Measurements from ENCODE around the gene ADGRB3. TPM values are rescaled to one million over a fixed set of nuclear protein-coding genes. Genes with fewer than 3 reads are reported as not detected.

ADGRB3 gene
- total RNA-seq, 1 experiment from 2014 or later = not detected

GRCh38 chr6:68695838-68696237, 60.8 kb downstream of the ADGRB3 start:
- H2AFZ ChIP-seq (ENCODE audit: low read length) = no peak overlapping the region
- H3K4me1 ChIP-seq (ENCODE audit: low read length) = no peaks in the 10 kb centered on the region
- H3K9ac ChIP-seq (ENCODE audit: low read length) = no peak overlapping the region
- H3K4me3 ChIP-seq (ENCODE audit: low read length) = no peak overlapping the region
- H3K36me3 ChIP-seq (ENCODE audit: insufficient read depth, low read length) = no peaks in the 10 kb centered on the region
- no peak overlapping the region for H3K27ac ChIP-seq (ENCODE audit: low read length)
- peak; percentile 36 for DNase-seq
- no peaks in the 10 kb centered on the region for H3K79me2 ChIP-seq (ENCODE audit: low read length)
- no peaks in the 10 kb centered on the region for H3K9me3 ChIP-seq (ENCODE audit: low read length)
- H3K4me2 ChIP-seq (ENCODE audit: low read depth, low read length, poor library complexity, severe bottlenecking) = no peak overlapping the region
- no peaks in the 10 kb centered on the region for H3K9me2 ChIP-seq (replicated peaks; ENCODE audit: insufficient read depth, low read length)
- H3K27me3 ChIP-seq (ENCODE audit: low read length) = 0 out of 2 replicates have a peak, but pooled peaks cover 3% of the 10 kb centered on the region
- no peaks in the 10 kb centered on the region for H4K20me1 ChIP-seq (ENCODE audit: insufficient read depth, low read depth, low read length)

GRCh38 chr6:68697394-68697793, 62.3 kb downstream of the ADGRB3 start:
- Histone ChIP-seq H3K27ac (ENCODE audit: low read length) (no peak overlapping the region), H2AFZ (ENCODE audit: low read length) (no peak overlapping the region), H3K4me2 (ENCODE audit: low read depth, low read length, poor library complexity, severe bottlenecking) (no peak overlapping the region), H3K9me2 (replicated peaks; ENCODE audit: insufficient read depth, low read length) (no peaks in the 10 kb centered on the region), H3K27me3 (ENCODE audit: low read length) (0 out of 2 replicates have a peak, but pooled peaks cover 3% of the 10 kb centered on the region), H3K9me3 (ENCODE audit: low read length) (no peaks in the 10 kb centered on the region), H3K4me3 (ENCODE audit: low read length) (no peak overlapping the region), H3K4me1 (ENCODE audit: low read length) (no peaks in the 10 kb centered on the region), H3K36me3 (ENCODE audit: insufficient read depth, low read length) (no peaks in the 10 kb centered on the region), H3K9ac (ENCODE audit: low read length) (no peak overlapping the region), H4K20me1 (ENCODE audit: insufficient read depth, low read depth, low read length) (no peaks in the 10 kb centered on the region), H3K79me2 (ENCODE audit: low read length) (no peaks in the 10 kb centered on the region)
- DNase-seq = no peak

- H3K4me1 ChIP-seq (ENCODE audit: low read length) = no peaks in the 10 kb centered on the region
- H3K9me3 ChIP-seq (ENCODE audit: low read length) = no peaks in the 10 kb centered on the region
- H3K79me2 ChIP-seq (ENCODE audit: low read length) = no peaks in the 10 kb centered on the region
- no peaks in the 10 kb centered on the region for H4K20me1 ChIP-seq (ENCODE audit: insufficient read depth, low read depth, low read length)
- 0 out of 2 replicates have a peak, but pooled peaks cover 3% of the 10 kb centered on the region for H3K27me3 ChIP-seq (ENCODE audit: low read length)
- no peak overlapping the region for H3K27ac ChIP-seq (ENCODE audit: low read length)
- no peak overlapping the region for H3K4me3 ChIP-seq (ENCODE audit: low read length)
- no peak for DNase-seq
- H3K4me2 ChIP-seq (ENCODE audit: low read depth, low read length, poor library complexity, severe bottlenecking) = no peak overlapping the region
- H3K9ac ChIP-seq (ENCODE audit: low read length) = no peak overlapping the region
- H2AFZ ChIP-seq (ENCODE audit: low read length) = no peak overlapping the region
- H3K9me2 ChIP-seq (replicated peaks; ENCODE audit: insufficient read depth, low read length) = no peaks in the 10 kb centered on the region
- no peaks in the 10 kb centered on the region for H3K36me3 ChIP-seq (ENCODE audit: insufficient read depth, low read length)
Measured at GRCh38 chr6:68701159-68701558, 66.1 kb downstream of the ADGRB3 start.

GRCh38 chr6:68704485-68704884, 69.4 kb downstream of the ADGRB3 start:
- Histone ChIP-seq H3K9me3 (ENCODE audit: low read length) (no peaks in the 10 kb centered on the region), H3K9me2 (replicated peaks; ENCODE audit: insufficient read depth, low read length) (no peaks in the 10 kb centered on the region), H3K4me1 (ENCODE audit: low read length) (no peaks in the 10 kb centered on the region), H4K20me1 (ENCODE audit: insufficient read depth, low read depth, low read length) (no peaks in the 10 kb centered on the region), H3K4me2 (ENCODE audit: low read depth, low read length, poor library complexity, severe bottlenecking) (no peak overlapping the region), H2AFZ (ENCODE audit: low read length) (no peak overlapping the region), H3K9ac (ENCODE audit: low read length) (no peak overlapping the region), H3K36me3 (ENCODE audit: insufficient read depth, low read length) (no peaks in the 10 kb centered on the region), H3K27me3 (ENCODE audit: low read length) (no peaks in the 10 kb centered on the region), H3K4me3 (ENCODE audit: low read length) (no peak overlapping the region), H3K79me2 (ENCODE audit: low read length) (no peaks in the 10 kb centered on the region), H3K27ac (ENCODE audit: low read length) (no peak overlapping the region)
- peak; percentile 9 for DNase-seq

- DNase-seq = no peak
- no peaks in the 10 kb centered on the region for H3K9me3 ChIP-seq (ENCODE audit: low read length)
- H3K27me3 ChIP-seq (ENCODE audit: low read length) = no peaks in the 10 kb centered on the region
- H3K4me2 ChIP-seq (ENCODE audit: low read depth, low read length, poor library complexity, severe bottlenecking) = no peak overlapping the region
- no peak overlapping the region for H3K4me3 ChIP-seq (ENCODE audit: low read length)
- no peaks in the 10 kb centered on the region for H3K4me1 ChIP-seq (ENCODE audit: low read length)
- H4K20me1 ChIP-seq (ENCODE audit: insufficient read depth, low read depth, low read length) = no peaks in the 10 kb centered on the region
- no peak overlapping the region for H2AFZ ChIP-seq (ENCODE audit: low read length)
- H3K9ac ChIP-seq (ENCODE audit: low read length) = no peak overlapping the region
- no peaks in the 10 kb centered on the region for H3K79me2 ChIP-seq (ENCODE audit: low read length)
- no peak overlapping the region for H3K27ac ChIP-seq (ENCODE audit: low read length)
- H3K36me3 ChIP-seq (ENCODE audit: insufficient read depth, low read length) = no peaks in the 10 kb centered on the region
- no peaks in the 10 kb centered on the region for H3K9me2 ChIP-seq (replicated peaks; ENCODE audit: insufficient read depth, low read length)
Measured at GRCh38 chr6:68709091-68709490, 74.0 kb downstream of the ADGRB3 start.

GRCh38 chr6:68709882-68710281, 74.8 kb downstream of the ADGRB3 start:
- H3K79me2 ChIP-seq (ENCODE audit: low read length) = no peaks in the 10 kb centered on the region
- no peak overlapping the region for H3K4me3 ChIP-seq (ENCODE audit: low read length)
- H3K9me3 ChIP-seq (ENCODE audit: low read length) = no peaks in the 10 kb centered on the region
- no peaks in the 10 kb centered on the region for H3K9me2 ChIP-seq (replicated peaks; ENCODE audit: insufficient read depth, low read length)
- no peak overlapping the region for H2AFZ ChIP-seq (ENCODE audit: low read length)
- no peak overlapping the region for H3K9ac ChIP-seq (ENCODE audit: low read length)
- no peak for DNase-seq
- H3K27ac ChIP-seq (ENCODE audit: low read length) = no peak overlapping the region
- no peaks in the 10 kb centered on the region for H3K36me3 ChIP-seq (ENCODE audit: insufficient read depth, low read length)
- no peaks in the 10 kb centered on the region for H3K4me1 ChIP-seq (ENCODE audit: low read length)
- H4K20me1 ChIP-seq (ENCODE audit: insufficient read depth, low read depth, low read length) = no peaks in the 10 kb centered on the region
- H3K27me3 ChIP-seq (ENCODE audit: low read length) = no peaks in the 10 kb centered on the region
- H3K4me2 ChIP-seq (ENCODE audit: low read depth, low read length, poor library complexity, severe bottlenecking) = no peak overlapping the region

- Histone ChIP-seq H3K9me2 (replicated peaks; ENCODE audit: insufficient read depth, low read length) (no peaks in the 10 kb centered on the region), H2AFZ (ENCODE audit: low read length) (no peak overlapping the region), H3K4me3 (ENCODE audit: low read length) (no peak overlapping the region), H3K27ac (ENCODE audit: low read length) (no peak overlapping the region), H3K9me3 (ENCODE audit: low read length) (no peaks in the 10 kb centered on the region), H3K4me2 (ENCODE audit: low read depth, low read length, poor library complexity, severe bottlenecking) (no peak overlapping the region), H4K20me1 (ENCODE audit: insufficient read depth, low read depth, low read length) (no peaks in the 10 kb centered on the region), H3K79me2 (ENCODE audit: low read length) (no peaks in the 10 kb centered on the region), H3K36me3 (ENCODE audit: insufficient read depth, low read length) (no peaks in the 10 kb centered on the region), H3K9ac (ENCODE audit: low read length) (no peak overlapping the region), H3K27me3 (ENCODE audit: low read length) (no peaks in the 10 kb centered on the region), H3K4me1 (ENCODE audit: low read length) (no peaks in the 10 kb centered on the region)
- no peak for DNase-seq
Measured at GRCh38 chr6:68710496-68710895, 75.4 kb downstream of the ADGRB3 start.

- Histone ChIP-seq H4K20me1 (ENCODE audit: insufficient read depth, low read depth, low read length) (no peaks in the 10 kb centered on the region), H3K4me3 (ENCODE audit: low read length) (no peak overlapping the region), H3K9ac (ENCODE audit: low read length) (no peak overlapping the region), H3K79me2 (ENCODE audit: low read length) (no peaks in the 10 kb centered on the region), H3K36me3 (ENCODE audit: insufficient read depth, low read length) (no peaks in the 10 kb centered on the region), H2AFZ (ENCODE audit: low read length) (no peak overlapping the region), H3K27ac (ENCODE audit: low read length) (no peak overlapping the region), H3K9me3 (ENCODE audit: low read length) (no peaks in the 10 kb centered on the region), H3K27me3 (ENCODE audit: low read length) (no peaks in the 10 kb centered on the region), H3K4me1 (ENCODE audit: low read length) (no peaks in the 10 kb centered on the region), H3K9me2 (replicated peaks; ENCODE audit: insufficient read depth, low read length) (no peaks in the 10 kb centered on the region), H3K4me2 (ENCODE audit: low read depth, low read length, poor library complexity, severe bottlenecking) (no peak overlapping the region)
- no peak for DNase-seq
Measured at GRCh38 chr6:68710916-68711315, 75.8 kb downstream of the ADGRB3 start.
